ENCODE data around the gene LGALS3BP.

DNA sequence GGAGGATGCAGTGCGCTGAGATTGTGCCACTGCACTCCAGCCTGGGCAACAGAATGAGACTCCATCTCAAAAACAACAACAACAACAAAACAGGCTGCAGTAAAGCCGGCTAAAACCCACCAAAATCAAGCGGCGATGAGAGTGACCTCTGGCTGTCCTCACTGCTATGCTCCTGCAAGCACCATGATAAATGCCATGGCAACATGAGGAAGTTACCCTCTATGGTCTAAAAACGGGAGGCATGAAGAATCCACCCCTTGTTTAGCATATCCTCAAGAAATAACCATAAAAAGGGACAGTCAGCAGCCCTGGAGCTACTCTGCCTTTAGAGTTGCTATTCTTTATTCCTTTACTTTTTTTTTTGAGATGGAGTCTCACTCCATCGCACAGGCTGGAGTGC, 8.4 kb upstream of the LGALS3BP start:
- TF ChIP-seq, protein P1, sequence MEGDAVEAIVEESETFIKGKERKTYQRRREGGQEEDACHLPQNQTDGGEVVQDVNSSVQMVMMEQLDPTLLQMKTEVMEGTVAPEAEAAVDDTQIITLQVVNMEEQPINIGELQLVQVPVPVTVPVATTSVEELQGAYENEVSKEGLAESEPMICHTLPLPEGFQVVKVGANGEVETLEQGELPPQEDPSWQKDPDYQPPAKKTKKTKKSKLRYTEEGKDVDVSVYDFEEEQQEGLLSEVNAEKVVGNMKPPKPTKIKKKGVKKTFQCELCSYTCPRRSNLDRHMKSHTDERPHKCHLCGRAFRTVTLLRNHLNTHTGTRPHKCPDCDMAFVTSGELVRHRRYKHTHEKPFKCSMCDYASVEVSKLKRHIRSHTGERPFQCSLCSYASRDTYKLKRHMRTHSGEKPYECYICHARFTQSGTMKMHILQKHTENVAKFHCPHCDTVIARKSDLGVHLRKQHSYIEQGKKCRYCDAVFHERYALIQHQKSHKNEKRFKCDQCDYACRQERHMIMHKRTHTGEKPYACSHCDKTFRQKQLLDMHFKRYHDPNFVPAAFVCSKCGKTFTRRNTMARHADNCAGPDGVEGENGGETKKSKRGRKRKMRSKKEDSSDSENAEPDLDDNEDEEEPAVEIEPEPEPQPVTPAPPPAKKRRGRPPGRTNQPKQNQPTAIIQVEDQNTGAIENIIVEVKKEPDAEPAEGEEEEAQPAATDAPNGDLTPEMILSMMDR (conservative IDR thresholded peaks at IDR 0.05; ENCODE audit: low read length) = no peak
- TF ChIP-seq EZH2phosphoT487 (IDR thresholded peaks at IDR 0.05; ENCODE audit: borderline replicate concordance, low read depth, low read length) = no peak

Measured in OCI-LY7 (cell line).